GM23338 (cell line): ENCODE measurements around the gene MFGE8. TPM values are rescaled to one million over a fixed set of nuclear protein-coding genes. Genes with fewer than 3 reads are reported as not detected.

ENCODE experiments used
- ATAC-seq: fragments of 200-7000 bp; cut with Tn5 transposase; 3 replicates; pipeline ENCODE4 v1.9.1; 2020
- DNase-seq: peaks from one replicate; pipeline ENCODE4 v3.0.0-alpha.2; 2015; ENCODE audit warnings: low spot score
- H2AFZ ChIP-seq: fragments of 200-600 bp; sonication (generic); 2 replicates; pipeline ENCODE4 v1.8.0; 2016; ENCODE audit warnings: antibody characterized with exemption, mild to moderate bottlenecking, moderate library complexity
- H3F3A ChIP-seq: fragments of 200-600 bp; sonication (generic); replicated peaks from 2 replicates; pipeline ENCODE4 v1.8.0; 2017; ENCODE audit warnings: antibody characterized with exemption, mixed run types, low read depth
- H3K27ac ChIP-seq: fragments of 200-600 bp; sonication (generic); 2 replicates; pipeline ENCODE4 v1.6.1; 2016; ENCODE audit warnings: low read depth
- H3K27me3 ChIP-seq: fragments of 200-600 bp; sonication (generic); 2 replicates; pipeline ENCODE4 v1.8.0; 2016; ENCODE audit warnings: mild to moderate bottlenecking, mixed run types, moderate library complexity; ENCODE audit not compliant: insufficient read depth
- H3K36me3 ChIP-seq: fragments of 200-600 bp; sonication (generic); 2 replicates; pipeline ENCODE4 v1.8.0; 2016; ENCODE audit warnings: mild to moderate bottlenecking; ENCODE audit not compliant: insufficient read depth
- H3K4me1 ChIP-seq: fragments of 200-600 bp; sonication (generic); 2 replicates; pipeline ENCODE4 v1.8.0; 2016; ENCODE audit warnings: mild to moderate bottlenecking, moderate library complexity; ENCODE audit not compliant: insufficient read depth
- H3K4me2 ChIP-seq: fragments of 200-600 bp; sonication (generic); 2 replicates; pipeline ENCODE4 v1.7.1; 2017; ENCODE audit warnings: mixed run types
- H3K4me3 ChIP-seq: fragments of 200-600 bp; sonication (generic); 2 replicates; pipeline ENCODE4 v1.6.1; 2016; ENCODE audit warnings: mixed run types
- H3K79me2 ChIP-seq: fragments of 200-600 bp; sonication (generic); replicated peaks from 2 replicates; pipeline ENCODE4 v1.8.0; 2017; ENCODE audit warnings: mild to moderate bottlenecking; ENCODE audit not compliant: insufficient read depth
- H3K9me2 ChIP-seq: fragments of 200-600 bp; sonication (generic); 2 replicates; pipeline ENCODE4 v1.8.0; 2017; ENCODE audit not compliant: insufficient read depth
- H4K20me1 ChIP-seq: fragments of 200-600 bp; sonication (generic); replicated peaks from 2 replicates; pipeline ENCODE4 v1.8.0; 2017; ENCODE audit warnings: mild to moderate bottlenecking; ENCODE audit not compliant: insufficient read depth
- H3K27ac Mint-ChIP-seq: 2 replicates; pipeline ENCODE4 v1.8.0; 2020; ENCODE audit warnings: inconsistent platforms, mild to moderate bottlenecking, moderate library complexity, mixed read lengths
- H3K27me3 Mint-ChIP-seq: 3 replicates; pipeline ENCODE4 v1.8.0; 2022; ENCODE audit warnings: low read depth, mild to moderate bottlenecking, moderate library complexity, mixed read lengths, inconsistent platforms; ENCODE audit not compliant: insufficient read depth, poor library complexity
- H3K36me3 Mint-ChIP-seq: 3 replicates; pipeline ENCODE4 v1.8.0; 2021; ENCODE audit warnings: low read depth, mild to moderate bottlenecking, inconsistent platforms, moderate library complexity, mixed read lengths
- H3K4me1 Mint-ChIP-seq: 3 replicates; pipeline ENCODE4 v1.8.0; 2020; ENCODE audit warnings: mild to moderate bottlenecking, inconsistent platforms, mixed read lengths
- H3K4me3 Mint-ChIP-seq: 3 replicates; pipeline ENCODE4 v1.8.0; 2021; ENCODE audit warnings: moderate library complexity, mild to moderate bottlenecking, inconsistent platforms, mixed read lengths
- H3K9me3 Mint-ChIP-seq: 3 replicates; pipeline ENCODE4 v1.8.0; 2020; ENCODE audit warnings: moderate library complexity, mild to moderate bottlenecking, inconsistent platforms, mixed read lengths
- CREB1 ChIP-seq: fragments of 250-450 bp; sonication (Bioruptor Pico); IDR thresholded peaks from 2 replicates; pipeline ENCODE4 v1.5.0; 2020; ENCODE audit warnings: low read depth, mild to moderate bottlenecking, moderate library complexity
- JUNB ChIP-seq: IDR thresholded peaks from one replicate; pipeline ENCODE4 v1.6.1; 2016; ENCODE audit warnings: antibody characterized with exemption; ENCODE audit not compliant: unreplicated experiment
- NANOG ChIP-seq: IDR thresholded peaks from 2 replicates; pipeline ENCODE4 v1.6.1; 2016; ENCODE audit warnings: antibody characterized with exemption, borderline replicate concordance
- POLR2AphosphoS5 ChIP-seq: IDR thresholded peaks from 2 replicates; pipeline ENCODE4 v1.6.1; 2016; ENCODE audit warnings: antibody characterized with exemption, low read depth
- STAT1 ChIP-seq: IDR thresholded peaks from one replicate; pipeline ENCODE4 v1.6.1; 2016; ENCODE audit warnings: antibody characterized with exemption; ENCODE audit not compliant: unreplicated experiment
- ZNF114 ChIP-seq: fragments of 250-450 bp; sonication (Bioruptor Pico); IDR thresholded peaks from 2 replicates; pipeline ENCODE4 v1.5.0; 2020; ENCODE audit warnings: mild to moderate bottlenecking, moderate library complexity
- ZNF331 ChIP-seq: fragments of 250-450 bp; sonication (Bioruptor Pico); IDR thresholded peaks from 2 replicates; pipeline ENCODE4 v1.5.0; 2020; ENCODE audit warnings: low read depth, mild to moderate bottlenecking, moderate library complexity
- polyA plus RNA-seq: library from polyadenylated mRNA; unstranded; fragments of >200 nt; fragmentation: Nextera tagmentation; extraction: Ambion mirVana; gene quantifications from 2 replicates; pipeline ENCODE4 v1.2.1, GENCODE V29; 2016
- total RNA-seq: library from RNA; depleted of rRNA; stranded (reverse); fragments of >200 nt; shearing (Covaris generic); gene quantifications from 2 replicates; pipeline ENCODE4 v1.2.3, GENCODE V29; 2014
- TF ChIP-seq, protein P1 (sequence below), 2 experiments: fragments of 200-600 bp in 1 of 2; sonication (generic) in 1 of 2; conservative IDR thresholded peaks; 2 replicates each; pipeline versions ENCODE4 v1.5.1 to v1.6.1; 2016 to 2017; ENCODE audit warnings: antibody characterized with exemption in 2 of 2, low read depth in 2 of 2, mild to moderate bottlenecking in 2 of 2, moderate library complexity in 1 of 2
- TF ChIP-seq, protein P2 (sequence below): IDR thresholded peaks from 2 replicates; pipeline ENCODE4 v1.6.1; 2016; ENCODE audit warnings: antibody characterized with exemption

MFGE8 gene
- total and polyA plus RNA-seq, 2 experiments from 2014 or later, result 279 to 671 TPM

DNA sequence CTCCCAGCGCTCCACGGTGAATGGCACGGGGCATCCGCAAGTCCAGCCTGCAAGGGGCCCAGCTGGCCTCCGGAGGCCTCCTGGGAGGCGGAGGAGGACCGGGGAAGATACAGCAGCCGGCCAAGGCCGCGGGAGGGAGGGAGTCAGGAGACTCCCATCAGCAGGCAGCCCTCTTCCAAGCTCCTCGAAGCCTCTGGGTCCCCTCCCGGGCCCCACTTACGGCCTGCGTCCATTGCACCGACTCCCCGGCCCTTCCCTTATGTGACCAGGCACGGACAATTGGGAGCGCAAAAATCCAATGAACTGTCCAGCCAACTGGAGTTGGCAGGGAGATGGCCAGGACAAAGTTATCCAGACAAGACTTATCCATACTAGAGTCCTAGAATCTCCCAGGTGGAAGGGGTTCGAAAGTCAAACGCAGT lies 668 bp downstream of the MFGE8 start (continued):
- TF ChIP-seq ZNF331 (CRISPR knock-in tag), result no peak
- TF ChIP-seq ZNF114 (CRISPR knock-in tag), result no peak
- TF ChIP-seq, protein P1, sequence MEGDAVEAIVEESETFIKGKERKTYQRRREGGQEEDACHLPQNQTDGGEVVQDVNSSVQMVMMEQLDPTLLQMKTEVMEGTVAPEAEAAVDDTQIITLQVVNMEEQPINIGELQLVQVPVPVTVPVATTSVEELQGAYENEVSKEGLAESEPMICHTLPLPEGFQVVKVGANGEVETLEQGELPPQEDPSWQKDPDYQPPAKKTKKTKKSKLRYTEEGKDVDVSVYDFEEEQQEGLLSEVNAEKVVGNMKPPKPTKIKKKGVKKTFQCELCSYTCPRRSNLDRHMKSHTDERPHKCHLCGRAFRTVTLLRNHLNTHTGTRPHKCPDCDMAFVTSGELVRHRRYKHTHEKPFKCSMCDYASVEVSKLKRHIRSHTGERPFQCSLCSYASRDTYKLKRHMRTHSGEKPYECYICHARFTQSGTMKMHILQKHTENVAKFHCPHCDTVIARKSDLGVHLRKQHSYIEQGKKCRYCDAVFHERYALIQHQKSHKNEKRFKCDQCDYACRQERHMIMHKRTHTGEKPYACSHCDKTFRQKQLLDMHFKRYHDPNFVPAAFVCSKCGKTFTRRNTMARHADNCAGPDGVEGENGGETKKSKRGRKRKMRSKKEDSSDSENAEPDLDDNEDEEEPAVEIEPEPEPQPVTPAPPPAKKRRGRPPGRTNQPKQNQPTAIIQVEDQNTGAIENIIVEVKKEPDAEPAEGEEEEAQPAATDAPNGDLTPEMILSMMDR (conservative IDR thresholded peaks at IDR 0.05; ENCODE audit: low read depth in 2 of 2), result no peak
- no peak for TF ChIP-seq CREB1 (CRISPR knock-in tag)
- no peak for TF ChIP-seq JUNB

DNA sequence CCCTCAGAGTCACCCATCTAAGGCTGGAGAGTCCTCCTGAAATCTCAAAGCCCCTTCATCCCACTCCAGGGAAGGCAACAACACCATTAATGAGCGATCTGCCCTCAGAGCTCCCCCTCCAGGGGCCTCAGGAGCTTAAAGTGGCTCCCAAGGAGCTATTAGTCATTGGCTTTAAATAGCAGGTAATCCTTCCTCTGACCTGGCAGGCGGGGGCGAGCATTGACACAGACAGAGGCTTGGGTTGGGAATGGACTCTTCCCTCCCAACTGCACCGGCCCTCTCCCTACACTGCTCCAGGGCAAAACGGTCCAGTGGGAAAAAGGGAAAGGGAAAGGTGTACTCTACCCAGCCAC lies 1.4 kb downstream of the MFGE8 start:
- H3K27ac ChIP-seq, result peak overlapping the region; percentile 78; the same call in 1 of the 2 replicates
- Mint-ChIP-seq H3K9me3 (no peaks in the 10 kb centered on the region), H3K4me1 (peaks cover 50% of the 10 kb centered on the region), H3K4me3 (peak overlapping the region; percentile 91), H3K27ac (peak overlapping the region; percentile 89), H3K36me3 (peaks cover 59% of the 10 kb centered on the region), H3K27me3 (peaks cover 14% of the 10 kb centered on the region)
- H3K27me3 ChIP-seq, result no peaks in the 10 kb centered on the region
- peak overlapping the region; percentile 99 for H3K4me2 ChIP-seq
- H3K9me2 ChIP-seq, result no peaks in the 10 kb centered on the region
- H4K20me1 ChIP-seq, result peaks cover 31% of the 10 kb centered on the region
- no peak for TF ChIP-seq JUNB
- no peak for TF ChIP-seq ZNF114 (CRISPR knock-in tag)
- TF ChIP-seq, protein P1 (conservative IDR thresholded peaks at IDR 0.05; ENCODE audit: low read depth in 2 of 2), result peak; percentile 16 to 25; a peak in 2 of 4 replicates
- TF ChIP-seq CREB1 (CRISPR knock-in tag), result no peak
- TF ChIP-seq, protein P2, sequence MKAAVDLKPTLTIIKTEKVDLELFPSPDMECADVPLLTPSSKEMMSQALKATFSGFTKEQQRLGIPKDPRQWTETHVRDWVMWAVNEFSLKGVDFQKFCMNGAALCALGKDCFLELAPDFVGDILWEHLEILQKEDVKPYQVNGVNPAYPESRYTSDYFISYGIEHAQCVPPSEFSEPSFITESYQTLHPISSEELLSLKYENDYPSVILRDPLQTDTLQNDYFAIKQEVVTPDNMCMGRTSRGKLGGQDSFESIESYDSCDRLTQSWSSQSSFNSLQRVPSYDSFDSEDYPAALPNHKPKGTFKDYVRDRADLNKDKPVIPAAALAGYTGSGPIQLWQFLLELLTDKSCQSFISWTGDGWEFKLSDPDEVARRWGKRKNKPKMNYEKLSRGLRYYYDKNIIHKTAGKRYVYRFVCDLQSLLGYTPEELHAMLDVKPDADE, result no peak
- TF ChIP-seq ZNF331 (CRISPR knock-in tag), result no peak
- TF ChIP-seq STAT1, result no peak
- no peak for TF ChIP-seq NANOG
- peak; percentile 39; the same call in 1 of the 2 replicates for TF ChIP-seq POLR2AphosphoS5
- ATAC-seq (peak; percentile 45), DNase-seq (peak; percentile 63)
- H2AFZ ChIP-seq, result no peak overlapping the region
- H3K4me1 ChIP-seq, result peaks cover 34% of the 10 kb centered on the region
- H3K36me3 ChIP-seq, result peaks cover 32% of the 10 kb centered on the region
- H3F3A ChIP-seq, result 0 out of 2 replicates have a peak, but pooled peaks cover 7% of the 10 kb centered on the region
- peaks cover 49% of the 10 kb centered on the region for H3K79me2 ChIP-seq
- peak overlapping the region; percentile 99 for H3K4me3 ChIP-seq
